ENCODE results near the gene GTPBP6.
"Not testable (repeated sequence)": the region's sequence is repeated elsewhere in the genome, so short reads cannot be mapped to it uniquely, and the experiment has no call there.

Gene GTPBP6

GRCh38 chrX:351736-352135 lies 33.1 kb upstream of the GTPBP6 start:
- no peak for DNase-seq

DNA sequence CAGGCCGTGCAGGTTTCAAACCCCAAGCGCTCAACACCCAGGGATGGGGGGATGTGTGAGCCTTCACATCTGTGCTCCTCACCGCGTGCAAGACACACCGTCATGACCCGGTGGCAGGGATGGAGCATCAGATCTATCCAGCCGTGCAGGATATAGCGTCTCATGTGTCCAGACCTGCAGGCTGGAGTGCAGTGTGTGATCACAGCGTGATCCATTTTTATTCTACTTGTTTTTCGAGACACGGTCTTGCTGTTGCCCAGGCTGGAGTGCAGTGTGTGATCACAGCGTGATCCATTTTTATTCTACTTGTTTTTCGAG lies 32.7 kb upstream of the GTPBP6 start:
- DNase-seq = not testable (repeated sequence)

- no peak for DNase-seq
Measured at GRCh38 chrX:350534-351323, 32.1 kb upstream of the GTPBP6 start.

DNA sequence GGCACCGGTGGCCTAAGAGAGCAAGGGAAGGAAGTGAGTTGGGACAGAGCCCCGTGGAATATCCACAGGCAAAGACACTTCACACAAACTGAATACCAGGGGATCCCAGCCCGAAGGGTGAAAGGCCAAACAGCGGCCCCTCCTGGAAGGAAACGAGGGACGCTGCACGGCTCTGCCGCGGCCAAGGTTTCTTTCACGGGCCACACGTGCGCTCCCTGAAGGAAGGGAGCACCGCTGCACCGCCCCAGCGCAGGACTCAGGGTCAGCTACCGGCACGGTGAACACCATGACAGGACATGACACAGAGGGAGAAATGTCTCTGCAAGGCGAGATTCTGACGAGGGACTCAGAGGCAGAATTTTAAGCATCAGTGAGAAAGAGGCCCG lies 31.5 kb upstream of the GTPBP6 start:
- no peak for DNase-seq

DNA sequence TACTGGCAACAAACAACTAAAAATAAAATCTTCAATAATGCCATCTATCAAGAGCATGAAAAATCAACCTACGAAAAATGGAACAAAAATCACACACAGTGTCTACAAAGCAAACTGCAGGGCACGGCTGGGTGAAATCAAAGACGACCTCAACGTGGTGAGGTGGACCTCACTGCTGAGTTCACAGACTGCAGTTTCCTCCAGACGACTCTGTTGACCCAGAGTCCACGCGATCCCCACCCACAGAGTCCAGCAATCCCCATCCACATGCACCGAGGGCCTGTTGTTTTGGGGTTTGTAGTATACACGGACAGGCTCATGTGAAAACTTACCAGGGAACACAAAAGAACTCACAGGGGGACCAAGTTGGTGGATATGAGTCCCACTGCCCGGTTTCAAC lies 31.1 kb upstream of the GTPBP6 start:
- DNase-seq = no peak

DNA sequence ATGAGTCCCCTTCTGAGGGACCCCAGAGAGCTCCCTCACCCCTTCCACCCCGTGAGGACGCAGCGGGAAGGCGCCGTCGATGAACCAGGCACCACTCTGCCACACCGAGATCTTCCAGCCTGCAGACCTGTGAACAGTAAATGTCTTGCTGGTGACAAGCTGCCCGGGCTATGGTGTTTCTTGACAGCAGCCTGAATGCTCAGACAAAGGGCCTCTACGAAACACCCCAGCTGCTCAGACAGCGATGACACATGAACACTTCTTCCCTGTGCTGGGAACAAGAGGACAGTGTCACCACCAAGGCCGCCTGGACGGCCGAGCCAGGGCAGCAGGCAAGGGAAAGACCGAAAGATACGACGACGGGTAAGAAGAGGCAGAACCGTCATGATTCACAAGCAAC lies 30.6 kb upstream of the GTPBP6 start:
- no peak for DNase-seq

DNA sequence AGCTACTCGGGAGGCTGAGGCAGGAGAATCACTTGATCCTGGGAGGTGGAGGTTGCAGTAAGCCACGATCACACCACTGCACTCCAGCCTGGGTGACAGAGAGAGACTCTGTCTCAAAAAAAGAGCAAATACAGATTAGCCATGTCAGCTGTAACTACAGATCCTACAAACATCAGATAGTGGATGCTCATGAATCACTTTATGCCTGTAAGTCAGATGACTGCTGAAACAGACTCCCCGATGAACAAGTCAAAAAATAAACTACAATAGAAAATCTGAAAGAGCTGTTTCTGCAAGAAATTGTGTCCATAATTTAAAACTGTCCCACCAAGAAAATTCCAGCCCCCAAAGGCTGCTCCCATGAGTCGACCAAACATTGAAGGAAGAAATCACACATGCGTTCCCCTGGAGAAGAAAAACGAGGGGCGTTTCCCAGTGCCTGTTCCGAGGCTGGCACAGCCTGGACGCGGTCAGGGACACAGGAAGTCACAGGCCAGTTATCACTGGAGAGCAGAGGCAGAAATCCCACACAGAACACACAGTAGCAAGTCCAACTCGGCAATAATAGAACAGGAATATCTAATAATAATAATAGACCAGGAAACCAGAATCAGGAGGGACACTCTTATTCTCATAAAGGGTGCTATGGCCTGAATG lies 30.0 kb upstream of the GTPBP6 start:
- no peak for DNase-seq

DNA sequence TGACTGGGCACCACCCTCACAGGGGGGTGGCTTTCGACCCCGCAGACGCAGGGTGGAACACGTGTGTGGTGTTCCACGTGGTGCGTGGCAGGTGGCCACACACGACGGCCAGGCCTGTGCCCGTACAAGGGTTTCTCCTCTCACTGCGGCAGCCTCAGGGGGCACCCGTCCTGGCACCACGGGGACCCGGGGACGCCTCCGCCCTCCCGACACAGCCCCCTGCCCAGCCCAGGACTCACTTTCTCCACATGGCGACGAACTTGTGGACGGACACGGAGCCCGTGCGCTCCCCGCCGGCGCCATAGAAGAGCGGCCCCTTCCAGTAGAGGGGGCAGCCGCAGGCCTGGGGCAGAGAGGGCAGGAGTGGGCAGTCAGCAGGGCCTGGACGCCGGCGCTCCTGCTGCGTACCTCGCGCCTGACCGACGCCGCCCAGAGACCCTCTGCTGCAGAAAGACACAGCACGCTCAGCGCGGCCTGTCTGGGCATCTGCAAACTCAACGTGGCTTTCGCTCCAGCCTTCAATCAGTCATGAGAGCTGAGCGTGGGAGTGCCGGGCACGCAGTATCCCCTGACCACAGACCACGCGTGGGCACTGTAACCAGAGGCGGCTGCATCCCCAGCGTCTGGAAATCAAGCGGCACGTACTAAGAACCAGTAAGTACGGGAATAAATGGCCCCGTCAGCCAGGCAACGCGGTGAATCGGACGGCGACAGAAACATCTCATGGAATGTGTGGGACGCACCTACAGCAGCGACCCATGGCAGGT lies 28.9 kb upstream of the GTPBP6 start:
- DNase-seq = no peak

DNA sequence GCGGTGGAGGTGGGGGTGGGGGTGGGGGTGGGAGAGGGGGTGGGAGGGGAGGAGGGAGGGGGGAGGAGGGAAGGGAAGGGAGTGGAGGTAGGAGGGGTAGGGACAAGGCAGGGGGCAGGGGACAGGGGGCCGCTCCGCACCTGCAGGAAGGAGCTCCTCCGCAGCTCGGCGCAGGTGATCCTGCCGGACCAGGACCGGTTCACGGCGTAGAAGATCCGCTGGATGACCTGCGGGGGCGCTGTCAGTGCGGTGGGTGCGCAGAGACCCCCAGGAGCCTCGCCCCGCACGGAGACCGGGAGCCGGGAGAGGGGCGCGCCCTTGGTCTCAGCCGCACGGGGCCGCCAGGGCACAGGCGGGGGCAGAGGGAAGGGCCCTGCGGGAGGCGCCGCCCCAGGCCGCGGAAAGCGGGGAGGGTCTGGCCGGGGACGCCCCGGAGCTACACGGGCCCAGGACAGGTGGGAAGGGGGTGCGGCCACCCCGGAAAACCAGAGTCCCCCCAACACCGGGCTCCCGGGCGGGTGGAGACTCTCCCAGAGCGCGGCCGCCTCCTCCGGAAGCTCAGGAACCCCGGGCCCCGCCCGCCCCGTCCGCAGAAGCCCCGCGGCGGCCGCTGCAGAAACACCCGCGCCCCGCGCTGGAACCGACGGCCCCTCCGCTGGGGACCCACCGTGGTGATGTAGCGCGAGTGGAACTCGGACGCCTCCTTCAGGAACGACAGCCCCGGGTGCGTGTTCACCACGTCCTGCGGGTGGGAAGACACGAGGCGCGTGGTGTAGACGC lies 27.6 kb upstream of the GTPBP6 start:
- no peak for DNase-seq

GRCh38 chrX:345020-345925 lies 26.7 kb upstream of the GTPBP6 start:
- DNase-seq = no peak

GRCh38 chrX:344371-344901 lies 25.8 kb upstream of the GTPBP6 start:
- no peak for DNase-seq

DNA sequence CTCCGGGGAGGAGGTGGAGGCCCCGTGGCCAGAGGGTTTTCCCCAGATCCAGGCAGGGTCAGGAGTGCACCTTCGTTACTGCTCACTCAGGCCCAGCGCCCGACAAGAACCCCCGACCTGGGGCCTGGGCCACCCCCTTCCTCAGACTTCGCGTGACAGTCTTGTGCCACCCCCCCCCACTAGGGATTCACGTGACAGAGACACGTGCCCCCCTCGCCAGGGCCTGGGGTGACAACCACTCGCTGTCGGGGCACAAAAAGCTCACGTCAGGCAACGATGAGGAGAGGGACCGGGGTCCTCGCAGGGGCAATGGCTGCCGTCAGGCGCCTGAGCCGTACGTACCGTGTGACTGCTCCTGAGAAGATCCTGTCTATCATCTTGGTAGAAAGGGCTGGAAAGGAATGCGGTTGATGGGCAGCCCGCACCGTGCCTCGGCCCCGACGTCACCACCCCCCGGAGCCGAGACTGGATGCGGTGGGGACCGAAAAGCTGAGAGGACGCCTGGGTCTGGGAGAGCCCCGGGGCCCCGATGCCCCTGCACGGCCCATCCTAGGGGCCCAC lies 23.0 kb upstream of the GTPBP6 start:
- DNase-seq = no peak

- no peak for DNase-seq
Measured at GRCh38 chrX:340641-341423, 22.2 kb upstream of the GTPBP6 start.

GRCh38 chrX:340121-340520 lies 21.5 kb upstream of the GTPBP6 start:
- no peak for DNase-seq

DNA sequence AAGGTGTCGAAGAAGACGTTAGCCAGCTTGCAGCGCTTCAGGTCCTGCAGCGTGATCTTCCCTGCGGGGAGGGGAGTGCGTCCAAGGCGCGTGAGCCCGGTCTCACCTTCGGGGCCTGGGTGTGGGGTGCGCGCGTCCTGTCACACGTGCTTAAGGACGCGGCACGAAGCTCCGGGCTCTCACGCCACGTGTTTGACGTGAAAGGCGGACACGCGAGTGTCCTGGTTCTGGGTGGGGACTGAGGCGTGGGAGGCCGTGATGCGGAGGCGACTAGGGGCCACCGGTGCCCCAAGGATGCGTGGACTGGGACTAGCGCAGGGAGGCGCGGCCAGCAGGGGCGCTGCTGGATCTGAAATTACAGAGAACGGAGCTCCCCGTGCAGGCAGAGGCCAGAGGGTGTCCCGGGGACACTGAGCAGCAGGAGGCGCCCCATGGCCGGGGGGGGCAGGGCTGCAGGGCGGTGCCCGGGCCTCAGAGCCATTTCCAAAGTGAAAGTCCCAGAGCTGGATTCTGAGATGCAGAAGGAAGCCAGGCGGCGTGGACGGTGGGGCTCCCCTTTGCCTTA lies 20.3 kb upstream of the GTPBP6 start:
- DNase-seq = no peak

- no peak for DNase-seq
Measured at GRCh38 chrX:338281-338835, 19.8 kb upstream of the GTPBP6 start.

DNA sequence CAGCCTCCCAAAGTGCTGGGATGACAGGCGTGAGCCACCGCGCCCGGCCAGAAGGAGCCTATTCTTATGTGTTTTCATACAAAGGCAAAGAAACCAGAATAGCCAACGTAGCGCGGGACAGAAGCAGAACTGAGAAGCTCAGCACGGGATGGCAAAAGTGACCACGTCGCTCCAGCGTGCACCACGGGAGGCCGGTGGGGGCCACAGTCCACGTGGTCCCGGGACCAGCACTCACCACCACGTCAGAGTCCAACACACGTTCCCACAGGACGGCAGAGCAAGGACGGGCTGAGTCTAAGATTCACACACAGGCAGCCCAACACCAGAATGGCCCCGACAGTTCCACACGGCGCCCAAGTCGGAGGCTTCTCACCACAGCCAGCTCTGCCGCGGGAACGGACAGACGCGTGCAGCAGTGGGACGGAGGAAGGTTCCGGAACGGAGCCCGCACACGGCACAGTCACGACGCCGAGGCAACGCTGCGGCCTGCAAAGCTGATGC lies 18.8 kb upstream of the GTPBP6 start:
- DNase-seq = no peak

DNA sequence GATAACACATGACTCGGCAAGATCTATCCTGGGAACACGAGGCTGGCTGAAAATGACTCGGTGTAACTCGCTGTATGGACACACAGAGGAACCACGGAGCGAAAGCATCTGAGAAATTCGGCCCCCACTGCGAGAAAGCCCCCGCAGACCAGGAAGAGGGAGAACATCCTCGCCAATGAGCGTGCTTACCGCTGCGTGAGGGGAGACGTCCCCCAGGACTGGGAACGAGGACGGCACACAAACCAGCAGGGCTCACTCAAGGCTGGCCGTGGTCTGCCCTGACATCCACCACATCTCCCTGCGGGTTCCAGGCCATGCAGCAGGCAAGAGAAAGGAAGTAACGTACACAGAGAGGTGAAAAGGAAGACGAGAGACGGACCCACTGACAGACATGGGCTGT lies 17.6 kb upstream of the GTPBP6 start:
- no peak for DNase-seq

DNA sequence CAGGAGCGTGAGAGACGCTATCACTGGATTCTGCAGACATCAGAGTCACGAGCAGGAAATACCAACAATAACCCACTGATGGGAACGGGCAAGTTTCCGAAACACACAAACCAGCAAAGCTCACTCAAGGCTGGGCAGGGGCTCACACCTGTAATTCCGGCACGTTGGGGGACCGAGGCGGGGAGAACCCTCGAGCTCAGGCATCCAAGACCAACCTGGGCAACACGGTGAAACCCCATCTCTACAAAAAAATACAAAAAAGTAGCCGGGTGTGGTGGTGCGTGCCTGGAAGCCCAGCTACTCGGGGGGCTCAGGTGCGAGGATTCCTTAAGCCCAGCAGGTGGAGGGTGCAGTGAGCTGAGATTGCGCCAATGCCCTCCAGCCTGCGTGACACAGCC lies 17.2 kb upstream of the GTPBP6 start:
- DNase-seq = no peak
